Osteoblast (primary cell): ENCODE data around the gene P2RX4. TPM values are rescaled to one million over a fixed set of nuclear protein-coding genes. Genes with fewer than 3 reads are reported as not detected.

ENCODE experiments used
- DNase-seq: peaks from one replicate; pipeline ENCODE4 v3.0.0; 2011; ENCODE audit warnings: low spot score, mixed read lengths; ENCODE audit not compliant: insufficient read length; ENCODE audit errors: missing footprints
- H2AFZ ChIP-seq: 2 replicates; pipeline ENCODE4 v1.6.0; 2011; ENCODE audit warnings: mild to moderate bottlenecking, low read length
- H3K27ac ChIP-seq: 2 replicates; pipeline ENCODE4 v1.5.1; 2011; ENCODE audit warnings: mild to moderate bottlenecking, low read depth, low read length, moderate library complexity
- H3K27me3 ChIP-seq: 2 replicates; pipeline ENCODE4 v1.6.0; 2012; ENCODE audit warnings: mild to moderate bottlenecking, control low read depth, inconsistent platforms, low read length, moderate library complexity; ENCODE audit not compliant: insufficient read depth
- H3K36me3 ChIP-seq: 2 replicates; pipeline ENCODE4 v1.5.1; 2011; ENCODE audit warnings: mild to moderate bottlenecking, low read length, control low read depth, moderate library complexity; ENCODE audit not compliant: insufficient read depth
- H3K4me1 ChIP-seq: 2 replicates; pipeline ENCODE4 v1.5.1; 2011; ENCODE audit warnings: mild to moderate bottlenecking, low read length, control low read depth, moderate library complexity; ENCODE audit not compliant: insufficient read depth
- H3K4me2 ChIP-seq: 2 replicates; pipeline ENCODE4 v1.6.0; 2011; ENCODE audit warnings: mild to moderate bottlenecking, low read length; ENCODE audit not compliant: insufficient read depth
- H3K4me3 ChIP-seq: fragments of 200-600 bp; sonication (generic); 3 replicates; pipeline ENCODE4 v1.5.1; 2012; ENCODE audit warnings: mild to moderate bottlenecking, low read length, inconsistent platforms; ENCODE audit not compliant: insufficient read depth
- H3K79me2 ChIP-seq: 2 replicates; pipeline ENCODE4 v1.6.0; 2012; ENCODE audit warnings: mild to moderate bottlenecking, low read length, control low read depth, inconsistent platforms; ENCODE audit not compliant: insufficient read depth
- H3K9me3 ChIP-seq: 2 replicates; pipeline ENCODE4 v1.5.1; 2011; ENCODE audit warnings: low read depth, low read length, control low read depth
- H4K20me1 ChIP-seq: 2 replicates; pipeline ENCODE4 v1.6.0; 2012; ENCODE audit warnings: mild to moderate bottlenecking, low read length, control low read depth; ENCODE audit not compliant: insufficient read depth
- total RNA-seq: library from RNA; depleted of rRNA; stranded (reverse); fragments of >200 nt; gene quantifications from 2 replicates; pipeline ENCODE4 v1.2.3, GENCODE V29; 2012
- TF ChIP-seq, protein P1 (sequence below): IDR thresholded peaks from 2 replicates; pipeline ENCODE4 v1.5.1; 2011; ENCODE audit warnings: mild to moderate bottlenecking, low read depth, low read length, moderate library complexity; ENCODE audit errors: extremely low read depth

P2RX4 gene
- total RNA-seq, 1 donor: 23.5 TPM

DNA sequence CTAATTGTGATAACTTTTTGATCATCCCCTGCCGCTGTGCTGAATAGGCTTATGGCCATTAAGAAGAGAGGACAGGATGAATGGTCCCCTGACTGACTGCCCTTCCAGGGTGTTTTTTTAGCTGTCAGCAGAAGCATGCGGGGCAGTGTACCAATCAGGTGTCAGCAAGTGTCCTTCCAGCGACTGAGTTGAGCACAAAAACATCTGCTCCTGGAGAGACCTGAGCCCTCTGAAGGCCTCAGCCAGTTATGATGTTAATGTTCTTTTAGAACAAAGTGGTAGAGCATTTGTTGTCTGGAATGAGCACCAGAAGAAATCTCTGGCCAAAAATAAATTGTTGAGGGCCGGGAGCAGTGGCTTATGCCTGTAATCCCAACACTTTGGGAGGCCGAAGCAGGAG lies 39.8 kb upstream of the P2RX4 start:
- no peaks in the 10 kb centered on the region for H3K27me3 ChIP-seq
- TF ChIP-seq, protein P1, sequence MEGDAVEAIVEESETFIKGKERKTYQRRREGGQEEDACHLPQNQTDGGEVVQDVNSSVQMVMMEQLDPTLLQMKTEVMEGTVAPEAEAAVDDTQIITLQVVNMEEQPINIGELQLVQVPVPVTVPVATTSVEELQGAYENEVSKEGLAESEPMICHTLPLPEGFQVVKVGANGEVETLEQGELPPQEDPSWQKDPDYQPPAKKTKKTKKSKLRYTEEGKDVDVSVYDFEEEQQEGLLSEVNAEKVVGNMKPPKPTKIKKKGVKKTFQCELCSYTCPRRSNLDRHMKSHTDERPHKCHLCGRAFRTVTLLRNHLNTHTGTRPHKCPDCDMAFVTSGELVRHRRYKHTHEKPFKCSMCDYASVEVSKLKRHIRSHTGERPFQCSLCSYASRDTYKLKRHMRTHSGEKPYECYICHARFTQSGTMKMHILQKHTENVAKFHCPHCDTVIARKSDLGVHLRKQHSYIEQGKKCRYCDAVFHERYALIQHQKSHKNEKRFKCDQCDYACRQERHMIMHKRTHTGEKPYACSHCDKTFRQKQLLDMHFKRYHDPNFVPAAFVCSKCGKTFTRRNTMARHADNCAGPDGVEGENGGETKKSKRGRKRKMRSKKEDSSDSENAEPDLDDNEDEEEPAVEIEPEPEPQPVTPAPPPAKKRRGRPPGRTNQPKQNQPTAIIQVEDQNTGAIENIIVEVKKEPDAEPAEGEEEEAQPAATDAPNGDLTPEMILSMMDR: no peak
- no peak for DNase-seq
- H3K4me3 ChIP-seq: no peak overlapping the region
- H3K79me2 ChIP-seq: no peaks in the 10 kb centered on the region
- H3K36me3 ChIP-seq: no peaks in the 10 kb centered on the region
- no peak overlapping the region for H2AFZ ChIP-seq
- H3K4me1 ChIP-seq: peaks cover 4% of the 10 kb centered on the region
- no peak overlapping the region for H3K27ac ChIP-seq
- no peaks in the 10 kb centered on the region for H3K9me3 ChIP-seq
- no peak overlapping the region for H3K4me2 ChIP-seq
- no peaks in the 10 kb centered on the region for H4K20me1 ChIP-seq

DNA sequence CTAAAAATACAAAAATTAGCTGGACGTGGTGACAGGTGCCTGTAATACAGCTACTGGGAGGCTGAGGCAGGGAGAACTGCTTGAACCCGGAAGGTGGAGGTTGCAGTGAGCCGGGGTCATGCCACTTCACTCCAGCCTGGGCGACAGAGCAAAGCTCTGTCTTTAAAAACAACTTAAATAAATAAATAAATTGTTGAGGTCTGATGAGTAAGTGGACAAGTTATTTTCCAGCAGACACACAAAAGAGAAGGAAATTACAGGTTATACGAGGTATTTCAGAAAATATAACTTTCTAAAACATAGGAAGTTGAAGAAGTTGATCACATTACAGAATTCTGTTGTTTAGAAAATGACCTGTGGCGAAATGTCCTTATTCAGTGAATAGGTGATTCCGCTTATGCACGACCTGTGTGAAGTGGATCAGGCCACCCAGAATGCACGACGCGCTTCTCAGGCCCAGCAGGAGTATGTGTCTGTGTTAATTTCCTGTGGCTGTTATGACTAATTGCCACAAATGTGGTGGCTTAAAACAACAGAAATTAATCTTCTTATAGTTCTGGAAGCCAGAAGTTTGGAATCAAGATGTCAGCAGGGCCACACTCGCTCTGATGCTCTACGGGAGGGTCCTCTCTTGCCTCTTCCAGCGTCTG lies 39.2 kb upstream of the P2RX4 start:
- TF ChIP-seq, protein P1: no peak
- H3K36me3 ChIP-seq: no peaks in the 10 kb centered on the region
- no peaks in the 10 kb centered on the region for H3K27me3 ChIP-seq
- H3K79me2 ChIP-seq: no peaks in the 10 kb centered on the region
- H3K4me3 ChIP-seq: no peak overlapping the region
- no peaks in the 10 kb centered on the region for H3K9me3 ChIP-seq
- no peak overlapping the region for H3K4me2 ChIP-seq
- no peaks in the 10 kb centered on the region for H4K20me1 ChIP-seq
- no peak for DNase-seq
- no peak overlapping the region for H3K27ac ChIP-seq
- H3K4me1 ChIP-seq: peaks cover 4% of the 10 kb centered on the region
- no peak overlapping the region for H2AFZ ChIP-seq

DNA sequence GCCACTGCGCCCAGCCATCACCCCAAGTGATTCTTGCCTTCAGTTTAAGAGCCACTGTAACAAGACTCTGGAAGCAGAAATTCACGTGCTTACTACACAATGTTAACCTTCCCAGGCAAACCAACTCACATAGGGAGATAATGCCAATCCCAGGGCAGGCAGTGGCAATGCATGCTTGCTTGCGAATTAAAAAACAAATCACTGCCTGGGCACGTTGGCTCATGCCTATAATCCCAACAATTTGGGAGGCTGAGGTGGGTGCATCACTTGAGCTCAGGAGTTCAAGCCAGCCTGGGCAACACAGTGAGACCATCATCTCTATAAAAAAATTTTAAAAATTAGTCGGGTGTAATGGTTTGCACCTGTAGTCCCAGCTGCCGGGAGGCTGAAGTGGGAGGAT lies 37.8 kb upstream of the P2RX4 start:
- TF ChIP-seq, protein P1: no peak
- H3K79me2 ChIP-seq: no peaks in the 10 kb centered on the region
- H3K36me3 ChIP-seq: no peaks in the 10 kb centered on the region
- no peak overlapping the region for H3K27ac ChIP-seq
- no peaks in the 10 kb centered on the region for H3K9me3 ChIP-seq
- H3K4me2 ChIP-seq: no peak overlapping the region
- no peaks in the 10 kb centered on the region for H3K27me3 ChIP-seq
- DNase-seq: no peak
- peaks cover 4% of the 10 kb centered on the region for H3K4me1 ChIP-seq
- no peak overlapping the region for H3K4me3 ChIP-seq
- H2AFZ ChIP-seq: no peak overlapping the region
- no peaks in the 10 kb centered on the region for H4K20me1 ChIP-seq

DNA sequence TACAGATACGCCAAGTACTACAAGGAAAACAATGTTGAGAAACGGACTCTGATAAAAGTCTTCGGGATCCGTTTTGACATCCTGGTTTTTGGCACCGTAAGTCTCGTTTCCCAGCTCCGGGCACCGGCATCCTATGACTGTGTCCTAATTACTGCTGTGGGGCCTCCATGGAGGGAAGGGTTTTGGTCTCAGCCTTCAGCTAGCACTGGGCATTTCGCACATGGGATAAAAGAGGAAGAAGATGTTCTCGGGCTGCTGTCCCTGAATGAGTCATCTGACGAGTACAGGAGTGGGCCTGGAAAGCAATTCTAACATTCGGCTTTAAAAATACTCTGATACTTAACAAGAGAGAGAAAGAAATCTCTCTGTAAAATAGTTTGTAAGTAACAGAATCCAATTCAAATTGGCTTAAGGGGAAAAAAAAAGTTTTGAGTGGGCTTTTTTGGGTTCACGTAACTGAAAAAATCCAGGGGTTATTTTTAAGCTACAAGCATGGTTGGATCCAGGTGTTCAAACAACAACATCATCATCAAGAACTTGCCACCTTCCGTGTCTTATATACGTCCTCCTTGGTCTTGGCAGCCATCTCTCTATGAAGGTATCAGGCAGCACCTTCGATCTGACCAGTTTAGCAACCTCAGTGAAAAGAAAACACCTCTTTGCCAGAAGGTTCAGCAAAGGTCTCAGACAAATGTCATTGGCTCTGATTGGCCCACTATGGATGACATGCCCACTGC lies 34.4 kb upstream of the P2RX4 start:
- Histone ChIP-seq H4K20me1 (no peaks in the 10 kb centered on the region), H3K4me1 (peaks cover 4% of the 10 kb centered on the region), H3K4me2 (no peak overlapping the region), H3K4me3 (no peak overlapping the region), H2AFZ (no peak overlapping the region), H3K79me2 (no peaks in the 10 kb centered on the region), H3K27ac (no peak overlapping the region), H3K27me3 (no peaks in the 10 kb centered on the region), H3K9me3 (no peaks in the 10 kb centered on the region), H3K36me3 (no peaks in the 10 kb centered on the region)
- TF ChIP-seq, protein P1: no peak
- peak; percentile 52 for DNase-seq
